WTC11 (cell line): ENCODE measurements around the gene ITGAE. TPM values are rescaled to one million over a fixed set of nuclear protein-coding genes. Genes with fewer than 3 reads are reported as not detected.

ENCODE experiments used
- ATAC-seq: fragments of 200-7000 bp; cut with Tn5 transposase; 2 replicates; pipeline ENCODE4 v1.10.0; 2021; ENCODE audit warnings: mild to moderate bottlenecking, moderate library complexity
- CTCF ChIA-PET: fragments of 300-600 bp; sonication (Branson Sonifier 250); formaldehyde crosslinking; loops from one replicate; lab custom pipeline; 2021; ENCODE audit warnings: antibody characterized with exemption; lab: Charles Lee
- POLR2A ChIA-PET: fragments of 350-600 bp; sonication (Branson Sonifier 250); formaldehyde crosslinking; loops from one replicate; lab custom pipeline; 2021; ENCODE audit warnings: antibody characterized with exemption; lab: Charles Lee
- DNase-seq: peaks from one replicate; pipeline ENCODE4 v3.0.0; 2021; ENCODE audit warnings: low spot score
- H3K27ac Mint-ChIP-seq: 2 replicates; pipeline ENCODE4 v1.8.0; 2021; ENCODE audit warnings: mixed read lengths
- H3K27me3 Mint-ChIP-seq: 2 replicates; pipeline ENCODE4 v1.8.0; 2021; ENCODE audit warnings: low read depth, mild to moderate bottlenecking, moderate library complexity, mixed read lengths
- H3K36me3 Mint-ChIP-seq: 2 replicates; pipeline ENCODE4 v1.8.0; 2021; ENCODE audit warnings: mixed read lengths
- H3K4me1 Mint-ChIP-seq: 2 replicates; pipeline ENCODE4 v1.8.0; 2022; ENCODE audit warnings: mixed read lengths
- H3K4me3 Mint-ChIP-seq: 2 replicates; pipeline ENCODE4 v1.8.0; 2021; ENCODE audit warnings: mild to moderate bottlenecking, moderate library complexity, mixed read lengths
- H3K9me3 Mint-ChIP-seq: 2 replicates; pipeline ENCODE4 v1.8.0; 2021; ENCODE audit warnings: mixed read lengths
- FOXK1 ChIP-seq: sonication (generic); formaldehyde crosslinking; IDR thresholded peaks from 2 replicates; pipeline ENCODE4 v1.8.0; 2022; ENCODE audit warnings: mild to moderate bottlenecking, moderate library complexity, missing genetic modification reagents
- GRHL2 ChIP-seq: fragments of 250-450 bp; sonication (Bioruptor Pico); IDR thresholded peaks from 2 replicates; pipeline ENCODE4 v1.8.0; 2022; ENCODE audit warnings: mild to moderate bottlenecking, moderate library complexity; ENCODE audit not compliant: insufficient replicate concordance, severe bottlenecking
- HMGA2 ChIP-seq: fragments of 250-450 bp; sonication (Bioruptor Pico); IDR thresholded peaks from 2 replicates; pipeline ENCODE4 v1.4.0; 2021; ENCODE audit warnings: mild to moderate bottlenecking, moderate library complexity
- IRF1 ChIP-seq: sonication (generic); formaldehyde crosslinking; IDR thresholded peaks from 2 replicates; pipeline ENCODE4 v1.8.0; 2023; ENCODE audit warnings: missing genetic modification reagents
- MAX ChIP-seq: sonication (generic); formaldehyde crosslinking; IDR thresholded peaks from 2 replicates; pipeline ENCODE4 v1.8.0; 2022; ENCODE audit warnings: mild to moderate bottlenecking, missing genetic modification reagents
- MXD4 ChIP-seq: fragments of 250-450 bp; sonication (Bioruptor Pico); IDR thresholded peaks from 2 replicates; pipeline ENCODE4 v1.8.0; 2021; ENCODE audit warnings: mild to moderate bottlenecking, moderate library complexity, borderline replicate concordance
- NFATC4 ChIP-seq: fragments of 250-450 bp; sonication (Bioruptor Pico); IDR thresholded peaks from 2 replicates; pipeline ENCODE4 v1.9.0; 2021; ENCODE audit warnings: mild to moderate bottlenecking
- PRRX2 ChIP-seq: fragments of 250-450 bp; sonication (Bioruptor Pico); IDR thresholded peaks from 2 replicates; pipeline ENCODE4 v1.8.0; 2021; ENCODE audit warnings: mild to moderate bottlenecking
- SP1 ChIP-seq: sonication (generic); formaldehyde crosslinking; conservative IDR thresholded peaks from 2 replicates; pipeline ENCODE4 v1.8.1; 2022; ENCODE audit warnings: missing genetic modification reagents
- TCF7 ChIP-seq: sonication (generic); formaldehyde crosslinking; IDR thresholded peaks from 2 replicates; pipeline ENCODE4 v1.8.0; 2022; ENCODE audit warnings: mild to moderate bottlenecking, low read depth, missing genetic modification reagents, moderate library complexity
- TEAD4 ChIP-seq: sonication (generic); formaldehyde crosslinking; IDR thresholded peaks from 2 replicates; pipeline ENCODE4 v1.8.0; 2022; ENCODE audit warnings: mild to moderate bottlenecking, missing genetic modification reagents
- TP53 ChIP-seq: sonication (generic); formaldehyde crosslinking; IDR thresholded peaks from 2 replicates; pipeline ENCODE4 v1.8.1; 2023; ENCODE audit warnings: mild to moderate bottlenecking, missing genetic modification reagents
- ZMAT4 ChIP-seq: fragments of 250-450 bp; sonication (Bioruptor Pico); IDR thresholded peaks from 2 replicates; pipeline ENCODE4 v1.9.0; 2021; ENCODE audit warnings: mild to moderate bottlenecking
- ZNF121 ChIP-seq: sonication (generic); formaldehyde crosslinking; IDR thresholded peaks from 2 replicates; pipeline ENCODE4 v1.8.0; 2023; ENCODE audit warnings: missing genetic modification reagents
- ZNF138 ChIP-seq: sonication (generic); formaldehyde crosslinking; conservative IDR thresholded peaks from 2 replicates; pipeline ENCODE4 v1.8.1; 2022; ENCODE audit warnings: mild to moderate bottlenecking, moderate library complexity, missing genetic modification reagents
- ZNF263 ChIP-seq: sonication (generic); formaldehyde crosslinking; IDR thresholded peaks from 2 replicates; pipeline ENCODE4 v1.8.1; 2022; ENCODE audit warnings: low read depth, mild to moderate bottlenecking, moderate library complexity, missing genetic modification reagents
- ZNF425 ChIP-seq: fragments of 250-450 bp; sonication (Bioruptor Pico); conservative IDR thresholded peaks from 2 replicates; pipeline ENCODE4 v1.9.0; 2021; ENCODE audit warnings: mild to moderate bottlenecking
- total RNA-seq: library from RNA; stranded (reverse); gene quantifications from 3 replicates; pipeline ENCODE4 v1.2.3, GENCODE V29; 2021
- TF ChIP-seq, protein P1 (sequence below): sonication (generic); formaldehyde crosslinking; IDR thresholded peaks from 2 replicates; pipeline ENCODE4 v1.8.0; 2023; ENCODE audit warnings: mild to moderate bottlenecking, missing genetic modification reagents
- TF ChIP-seq, protein P2 (sequence below): sonication (generic); formaldehyde crosslinking; IDR thresholded peaks from 2 replicates; pipeline ENCODE4 v1.8.1; 2023; ENCODE audit warnings: mild to moderate bottlenecking, moderate library complexity, missing genetic modification reagents
- TF ChIP-seq, protein P3 (sequence below): sonication (generic); formaldehyde crosslinking; IDR thresholded peaks from 2 replicates; pipeline ENCODE4 v1.8.0; 2022; ENCODE audit warnings: mild to moderate bottlenecking, missing genetic modification reagents

The ITGAE gene
- total RNA-seq, 1 experiment from 2014 or later = 19.5 TPM

GRCh38 chr17:3768341-3768740 is 32.6 kb downstream of the ITGAE start:
- Mint-ChIP-seq H3K4me1 (peaks cover 15% of the 10 kb centered on the region), H3K27me3 (no peaks in the 10 kb centered on the region), H3K27ac (no peak overlapping the region), H3K9me3 (peaks cover 12% of the 10 kb centered on the region), H3K36me3 (peaks cover 4% of the 10 kb centered on the region; the same call in 1 of the 2 replicates), H3K4me3 (no peak overlapping the region)
- no peak for TF ChIP-seq ZMAT4 (CRISPR knock-in tag)
- no peak for ATAC-seq
- no peak for DNase-seq
- POLR2A ChIA-PET = no interaction called here
- CTCF ChIA-PET = interaction anchor here (0.8 to 2.6 kb wide), 4 partner anchors 31 to 146 kb away, joined by 3 to 25 read pairs (median 3); no protein-coding TSS in a partner anchor

DNA sequence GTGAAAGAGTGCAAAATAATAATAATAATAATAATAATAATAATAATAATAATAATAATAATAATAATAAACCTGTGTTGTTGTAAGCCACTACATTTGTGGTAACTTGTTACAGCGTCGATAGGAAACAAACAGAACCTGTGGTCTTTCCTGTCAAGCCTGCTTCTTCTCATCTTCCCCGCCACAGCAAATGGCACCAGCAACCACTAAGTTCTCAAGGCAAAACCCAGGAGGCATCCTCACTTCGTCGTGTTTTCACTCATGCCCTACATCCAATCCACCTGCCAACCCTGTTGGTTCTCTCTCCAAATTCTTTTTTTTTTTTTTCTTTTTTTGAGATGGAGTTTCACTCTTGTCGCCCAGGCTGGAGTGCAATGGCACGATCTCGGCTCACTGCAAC is 34.2 kb downstream of the ITGAE start:
- CTCF ChIA-PET = interaction anchor here (7.5 kb wide), 1 partner anchor 28 kb away, joined by 45 read pairs; no protein-coding TSS in a partner anchor

DNA sequence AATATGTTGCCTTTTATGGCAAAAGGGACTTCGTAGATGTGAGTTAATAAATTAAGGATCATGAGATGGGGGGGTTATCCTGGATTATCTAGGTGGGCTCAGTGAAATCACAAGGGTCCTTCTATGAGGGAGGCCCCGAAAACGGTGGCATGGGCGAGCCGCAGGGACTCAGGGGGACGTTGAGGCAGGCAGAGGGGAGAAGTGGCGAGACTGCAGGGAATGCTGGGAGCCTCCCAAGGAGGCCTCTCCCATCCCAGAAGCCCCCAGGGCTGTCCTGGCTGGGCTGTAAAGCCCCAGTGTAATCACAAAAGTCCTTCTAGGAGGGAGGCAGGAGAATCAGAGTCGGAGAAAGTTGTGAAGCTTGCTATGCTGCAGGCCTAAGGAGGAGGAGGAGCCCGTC is 35.0 kb downstream of the ITGAE start:
- Mint-ChIP-seq H3K27me3 (no peaks in the 10 kb centered on the region), H3K27ac (no peak overlapping the region)
- no peak for ATAC-seq

More for the DNA sequence above, 34.2 kb downstream of the ITGAE start:
- TF ChIP-seq, protein P1, sequence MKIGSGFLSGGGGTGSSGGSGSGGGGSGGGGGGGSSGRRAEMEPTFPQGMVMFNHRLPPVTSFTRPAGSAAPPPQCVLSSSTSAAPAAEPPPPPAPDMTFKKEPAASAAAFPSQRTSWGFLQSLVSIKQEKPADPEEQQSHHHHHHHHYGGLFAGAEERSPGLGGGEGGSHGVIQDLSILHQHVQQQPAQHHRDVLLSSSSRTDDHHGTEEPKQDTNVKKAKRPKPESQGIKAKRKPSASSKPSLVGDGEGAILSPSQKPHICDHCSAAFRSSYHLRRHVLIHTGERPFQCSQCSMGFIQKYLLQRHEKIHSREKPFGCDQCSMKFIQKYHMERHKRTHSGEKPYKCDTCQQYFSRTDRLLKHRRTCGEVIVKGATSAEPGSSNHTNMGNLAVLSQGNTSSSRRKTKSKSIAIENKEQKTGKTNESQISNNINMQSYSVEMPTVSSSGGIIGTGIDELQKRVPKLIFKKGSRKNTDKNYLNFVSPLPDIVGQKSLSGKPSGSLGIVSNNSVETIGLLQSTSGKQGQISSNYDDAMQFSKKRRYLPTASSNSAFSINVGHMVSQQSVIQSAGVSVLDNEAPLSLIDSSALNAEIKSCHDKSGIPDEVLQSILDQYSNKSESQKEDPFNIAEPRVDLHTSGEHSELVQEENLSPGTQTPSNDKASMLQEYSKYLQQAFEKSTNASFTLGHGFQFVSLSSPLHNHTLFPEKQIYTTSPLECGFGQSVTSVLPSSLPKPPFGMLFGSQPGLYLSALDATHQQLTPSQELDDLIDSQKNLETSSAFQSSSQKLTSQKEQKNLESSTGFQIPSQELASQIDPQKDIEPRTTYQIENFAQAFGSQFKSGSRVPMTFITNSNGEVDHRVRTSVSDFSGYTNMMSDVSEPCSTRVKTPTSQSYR (CRISPR knock-in tag) = no peak
- no peak for TF ChIP-seq IRF1 (CRISPR knock-in tag)
- no peak for TF ChIP-seq ZNF138 (CRISPR knock-in tag)
- peak; percentile 31; the same call in 1 of the 2 replicates for TF ChIP-seq HMGA2 (CRISPR knock-in tag)
- TF ChIP-seq FOXK1 (CRISPR knock-in tag) = no peak
- TF ChIP-seq ZNF121 (CRISPR knock-in tag) = no peak
- TF ChIP-seq, all 79 proteins: peak for 1
- Mint-ChIP-seq H3K9me3 (peaks cover 9% of the 10 kb centered on the region), H3K4me3 (no peak overlapping the region), H3K27ac (no peak overlapping the region), H3K27me3 (no peaks in the 10 kb centered on the region), H3K36me3 (peaks cover 4% of the 10 kb centered on the region; the same call in 1 of the 2 replicates), H3K4me1 (peaks cover 8% of the 10 kb centered on the region)
- DNase-seq (no peak), ATAC-seq (no peak)
- POLR2A ChIA-PET = no interaction called here

DNA sequence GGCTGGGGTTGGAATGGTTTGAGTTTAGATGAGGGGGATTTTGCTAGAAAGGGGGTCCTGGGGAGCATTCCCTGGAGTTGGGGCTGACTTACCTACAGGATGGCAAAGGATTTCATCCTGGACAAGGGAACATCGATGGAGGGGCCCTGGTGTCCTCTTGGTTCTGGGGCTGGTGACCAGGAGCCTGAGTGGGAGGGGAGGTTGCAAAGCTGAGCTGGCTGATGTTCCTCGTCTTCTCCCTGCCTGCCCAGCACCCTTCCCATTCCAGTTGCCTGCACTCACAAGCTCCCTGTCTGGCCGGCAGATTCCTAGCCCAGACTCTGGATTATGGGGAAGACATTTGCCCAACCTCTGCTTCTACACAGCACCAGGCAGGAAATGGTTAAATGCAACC is 37.2 kb downstream of the ITGAE start:
- Mint-ChIP-seq H3K27me3 (peaks cover 3% of the 10 kb centered on the region), H3K4me3 (no peak overlapping the region), H3K27ac (no peak overlapping the region), H3K4me1 (no peaks in the 10 kb centered on the region; the same call in 1 of the 2 replicates), H3K36me3 (peaks cover 19% of the 10 kb centered on the region), H3K9me3 (peaks cover 25% of the 10 kb centered on the region)
- DNase-seq (no peak), ATAC-seq (no peak)
- POLR2A ChIA-PET = interaction anchor here (0.9 kb wide), 1 partner anchor 9 kb away, joined by 4 read pairs; no protein-coding TSS in a partner anchor
- CTCF ChIA-PET = interaction anchor here (7.5 kb wide), 1 partner anchor 25 kb away, joined by 45 read pairs; no protein-coding TSS in a partner anchor
- TF ChIP-seq MAX (CRISPR knock-in tag) (no peak), ZNF263 (no peak), ZNF425 (no peak), TEAD4 (CRISPR knock-in tag) (no peak), NFATC4 (CRISPR knock-in tag) (no peak), PRRX2 (CRISPR knock-in tag) (no peak), GRHL2 (CRISPR knock-in tag) (no peak), SP1 (CRISPR knock-in tag) (no peak), TP53 (no peak), ZMAT4 (CRISPR knock-in tag) (no peak), MXD4 (CRISPR knock-in tag) (no peak)
- TF ChIP-seq, protein P2, sequence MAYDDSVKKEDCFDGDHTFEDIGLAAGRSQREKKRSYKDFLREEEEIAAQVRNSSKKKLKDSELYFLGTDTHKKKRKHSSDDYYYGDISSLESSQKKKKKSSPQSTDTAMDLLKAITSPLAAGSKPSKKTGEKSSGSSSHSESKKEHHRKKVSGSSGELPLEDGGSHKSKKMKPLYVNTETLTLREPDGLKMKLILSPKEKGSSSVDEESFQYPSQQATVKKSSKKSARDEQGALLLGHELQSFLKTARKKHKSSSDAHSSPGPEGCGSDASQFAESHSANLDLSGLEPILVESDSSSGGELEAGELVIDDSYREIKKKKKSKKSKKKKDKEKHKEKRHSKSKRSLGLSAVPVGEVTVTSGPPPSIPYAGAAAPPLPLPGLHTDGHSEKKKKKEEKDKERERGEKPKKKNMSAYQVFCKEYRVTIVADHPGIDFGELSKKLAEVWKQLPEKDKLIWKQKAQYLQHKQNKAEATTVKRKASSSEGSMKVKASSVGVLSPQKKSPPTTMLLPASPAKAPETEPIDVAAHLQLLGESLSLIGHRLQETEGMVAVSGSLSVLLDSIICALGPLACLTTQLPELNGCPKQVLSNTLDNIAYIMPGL (CRISPR knock-in tag) = no peak
- TF ChIP-seq, protein P3, sequence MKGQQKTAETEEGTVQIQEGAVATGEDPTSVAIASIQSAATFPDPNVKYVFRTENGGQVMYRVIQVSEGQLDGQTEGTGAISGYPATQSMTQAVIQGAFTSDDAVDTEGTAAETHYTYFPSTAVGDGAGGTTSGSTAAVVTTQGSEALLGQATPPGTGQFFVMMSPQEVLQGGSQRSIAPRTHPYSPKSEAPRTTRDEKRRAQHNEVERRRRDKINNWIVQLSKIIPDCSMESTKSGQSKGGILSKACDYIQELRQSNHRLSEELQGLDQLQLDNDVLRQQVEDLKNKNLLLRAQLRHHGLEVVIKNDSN (CRISPR knock-in tag) = no peak

More for the DNA sequence above, 35.0 kb downstream of the ITGAE start:
- ChIA-PET POLR2A (no interaction called here), CTCF (interaction anchor here (1.3 to 7.5 kb wide), 2 partner anchors 27 to 80 kb away, joined by 3 to 45 read pairs; partner anchors contain the start of gene NCBP3)
- H3K4me1 Mint-ChIP-seq = peaks cover 7% of the 10 kb centered on the region
- no peak overlapping the region for H3K4me3 Mint-ChIP-seq
- DNase-seq = no peak
- no peak for TF ChIP-seq TCF7 (CRISPR knock-in tag)
- TF ChIP-seq, all 79 proteins: peak for 0
- H3K9me3 Mint-ChIP-seq = peaks cover 11% of the 10 kb centered on the region
- H3K36me3 Mint-ChIP-seq = peaks cover 6% of the 10 kb centered on the region
